Cardiac fibroblast (primary cell): Measurements from ENCODE around the gene POLA2.
A peak's percentile ranks its signal among the peaks of the same experiment; 100 is the strongest.

ENCODE experiments used
- DNase-seq, 2 donors: peaks; one replicate each; pipeline versions ENCODE4 v3.0.0 to v3.0.0-alpha.2; 2010; ENCODE audit warnings: low read depth in 2 of 2
- H3K4me3 ChIP-seq, 2 donors: replicated peaks in 1 of 2; 1 replicate in 1 of 2; 2 replicates in 1 of 2; pipeline ENCODE4 v1.5.1; 2011; ENCODE audit warnings: low read depth in 2 of 2, low read length in 2 of 2, mild to moderate bottlenecking in 2 of 2, moderate library complexity in 1 of 2
- CTCF ChIP-seq: IDR thresholded peaks from one replicate; pipeline ENCODE4 v1.5.1; 2011; ENCODE audit warnings: low read depth, mild to moderate bottlenecking, low read length, inconsistent platforms

POLA2 gene

DNA sequence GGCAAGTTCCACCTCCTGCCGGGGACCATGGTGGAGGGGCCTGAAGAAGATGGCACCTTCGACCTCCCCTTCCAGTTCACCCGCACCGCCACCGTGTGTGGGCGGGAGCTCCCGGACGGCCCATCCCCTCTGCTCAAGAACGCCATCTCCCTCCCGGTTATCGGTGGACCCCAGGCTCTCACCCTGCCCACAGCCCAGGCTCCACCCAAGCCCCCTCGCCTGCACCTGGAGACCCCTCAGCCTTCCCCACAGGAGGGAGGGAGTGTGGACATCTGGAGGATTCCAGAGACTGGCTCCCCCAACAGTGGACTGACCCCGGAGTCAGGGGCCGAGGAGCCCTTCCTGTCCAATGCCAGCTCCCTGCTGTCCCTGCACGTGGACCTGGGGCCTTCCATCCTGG, 59.3 kb downstream of the POLA2 start:
- no peak overlapping the region for H3K4me3 ChIP-seq
- no peak for DNase-seq
- no peak for TF ChIP-seq CTCF

DNA sequence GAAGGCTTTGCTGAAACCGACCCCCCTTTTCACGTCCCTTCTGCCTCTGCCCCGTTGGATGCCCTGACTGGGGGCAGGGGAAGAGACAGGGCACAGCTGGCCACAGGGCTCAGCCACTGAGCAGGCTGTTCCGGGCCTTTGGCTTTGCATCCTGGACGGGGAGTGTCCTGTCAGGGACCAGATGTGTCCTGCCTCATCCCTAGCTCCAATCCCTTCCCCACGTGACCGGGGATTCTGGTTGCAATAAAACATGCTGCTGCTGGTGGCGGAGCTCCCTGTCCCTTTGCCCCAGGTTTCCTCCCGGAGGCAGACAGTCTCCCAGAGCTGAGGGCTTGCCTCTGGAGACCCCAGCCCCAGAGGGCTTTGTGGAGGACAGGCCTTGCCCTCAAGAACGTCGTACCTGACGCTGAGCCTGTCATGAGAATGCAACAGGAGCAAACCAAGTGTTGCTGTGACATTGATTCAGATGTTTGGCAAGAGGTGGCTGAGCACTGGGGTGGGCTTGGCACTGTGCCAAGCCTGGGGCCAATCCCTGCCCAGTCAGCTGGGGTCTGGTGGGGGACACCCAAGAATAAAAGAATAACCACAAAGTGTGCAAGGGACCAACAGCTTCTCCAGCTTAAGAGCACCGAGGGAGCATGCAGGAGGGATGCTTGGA, 60.2 kb downstream of the POLA2 start:
- no peak for DNase-seq
- no peak for TF ChIP-seq CTCF
- no peak overlapping the region for H3K4me3 ChIP-seq

DNA sequence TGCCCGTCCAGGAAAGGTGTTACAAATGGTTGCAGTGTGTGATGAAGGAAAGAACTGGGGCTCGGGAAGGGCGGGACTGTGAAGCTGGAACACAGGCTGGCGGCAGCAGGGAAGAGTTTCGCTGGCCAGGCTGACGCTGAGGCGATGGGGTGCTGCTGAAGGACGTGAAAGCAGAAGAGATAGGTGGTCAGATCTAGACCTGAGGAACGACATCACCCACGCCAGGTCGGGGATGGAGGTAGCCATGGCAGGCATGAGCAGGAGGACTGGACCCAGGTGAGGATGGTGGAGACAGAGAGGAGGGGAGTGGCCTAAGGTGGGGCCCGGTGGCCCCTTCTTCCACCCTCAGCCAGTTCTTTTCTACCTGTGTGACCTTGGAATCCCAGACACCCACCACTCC, 62.1 kb downstream of the POLA2 start:
- no peak for TF ChIP-seq CTCF
- H3K4me3 ChIP-seq = no peak overlapping the region
- no peak for DNase-seq

- no peak for TF ChIP-seq CTCF
- H3K4me3 ChIP-seq = no peak overlapping the region
- DNase-seq = no peak
Observed at GRCh38 chr11:65325435-65325834, 63.7 kb downstream of the POLA2 start.

DNA sequence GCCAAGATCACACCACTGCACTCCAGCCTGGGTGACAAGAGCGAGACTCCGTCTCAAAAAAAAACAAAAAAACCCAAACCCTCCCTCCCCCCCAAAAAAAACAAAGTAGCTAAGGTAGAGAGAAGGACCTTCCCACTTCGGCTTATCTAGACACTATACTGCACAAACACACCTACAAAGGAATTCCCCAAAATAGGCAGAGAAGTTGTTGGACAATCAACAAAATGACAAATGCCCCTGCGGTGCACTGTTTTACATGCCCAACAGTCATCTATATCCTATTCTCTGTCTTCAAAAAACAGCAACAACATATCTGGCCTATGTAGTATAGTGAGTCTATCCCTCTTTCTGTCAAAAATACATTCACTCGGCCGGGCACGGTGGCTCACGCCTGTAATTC, 65.3 kb downstream of the POLA2 start:
- TF ChIP-seq CTCF = no peak
- DNase-seq = no peak
- H3K4me3 ChIP-seq = no peak overlapping the region

DNA sequence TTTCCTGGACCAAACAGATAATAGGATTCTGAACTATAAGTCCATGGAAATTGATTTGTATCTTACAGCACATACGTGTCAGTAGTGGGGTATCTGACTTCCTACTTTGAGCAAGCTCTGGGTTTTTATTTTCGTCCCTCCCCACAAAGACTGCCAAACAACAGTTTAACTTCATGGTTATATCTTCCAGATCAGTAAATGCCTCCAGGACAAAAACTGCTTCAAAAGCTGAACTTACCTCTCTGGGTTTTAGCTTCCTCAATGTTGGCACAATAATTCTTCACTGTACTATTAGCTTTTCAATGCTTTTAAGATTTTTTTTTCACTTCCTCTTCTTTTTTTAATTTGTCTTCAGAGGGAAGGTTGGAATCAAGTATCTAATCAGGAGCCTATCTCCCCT, 67.7 kb downstream of the POLA2 start:
- no peak overlapping the region for H3K4me3 ChIP-seq
- TF ChIP-seq CTCF = no peak
- DNase-seq = peak in 1 of 2 donors; percentile 47

DNA sequence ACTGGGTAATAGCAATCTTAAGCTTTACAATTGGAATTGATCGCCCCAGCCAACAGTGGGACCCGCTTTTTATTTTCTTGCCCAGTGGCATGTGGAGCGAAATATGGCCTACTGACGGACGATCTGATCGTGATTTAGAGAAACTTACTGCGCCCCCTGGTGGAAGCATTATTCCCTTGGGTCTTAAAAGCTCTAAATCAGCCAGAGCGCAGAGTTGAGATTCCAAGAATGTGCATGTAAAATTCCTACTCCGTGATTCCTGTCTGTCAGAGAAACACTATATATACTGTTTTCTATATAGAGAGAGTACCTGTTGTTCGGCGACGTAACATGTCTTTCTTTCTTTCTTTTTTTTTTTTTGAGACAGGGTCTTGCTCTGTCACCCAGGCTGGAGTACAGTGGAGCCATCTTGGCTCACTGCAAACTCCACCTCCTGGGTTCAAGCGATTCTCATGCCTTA, 68.2 kb downstream of the POLA2 start:
- peak; percentile 73 for TF ChIP-seq CTCF
- H3K4me3 ChIP-seq = no peak overlapping the region
- DNase-seq = peak; percentile 95 to 98
